Measurements from ENCODE around the gene SH2D4B.

SH2D4B gene

GRCh38 chr10:80515941-80516340 is 21.8 kb upstream of the SH2D4B start:
- no peak for ATAC-seq
- TF ChIP-seq ARNTL (CRISPR knock-in tag; IDR thresholded peaks at IDR 0.05; ENCODE audit: borderline replicate concordance, low read depth) (no peak), CREB5 (CRISPR knock-in tag; IDR thresholded peaks at IDR 0.05; ENCODE audit: low read depth) (no peak), TOX (CRISPR knock-in tag; IDR thresholded peaks at IDR 0.05; ENCODE audit: borderline replicate concordance) (no peak), ZFP3 (CRISPR knock-in tag; IDR thresholded peaks at IDR 0.05) (no peak), SNAI2 (CRISPR knock-in tag; IDR thresholded peaks at IDR 0.05) (no peak), ZNF565 (CRISPR knock-in tag; conservative IDR thresholded peaks at IDR 0.05; ENCODE audit: low read depth) (no peak), TSHZ2 (CRISPR knock-in tag; IDR thresholded peaks at IDR 0.05) (no peak), ESRRG (CRISPR knock-in tag; IDR thresholded peaks at IDR 0.05) (no peak), POU6F1 (CRISPR knock-in tag; IDR thresholded peaks at IDR 0.05; ENCODE audit: borderline replicate concordance, low read depth) (no peak), CSDC2 (CRISPR knock-in tag; IDR thresholded peaks at IDR 0.05) (no peak)

- no peak for TF ChIP-seq TCF4 (CRISPR knock-in tag; IDR thresholded peaks at IDR 0.05; ENCODE audit: borderline replicate concordance)
- TF ChIP-seq OSR1 (CRISPR knock-in tag; IDR thresholded peaks at IDR 0.05), result no peak
- TF ChIP-seq RARB (CRISPR knock-in tag; IDR thresholded peaks at IDR 0.05), result no peak
- no peak for TF ChIP-seq GLIS3 (CRISPR knock-in tag; IDR thresholded peaks at IDR 0.05)
Measured at GRCh38 chr10:80516506-80517075, 21.1 kb upstream of the SH2D4B start.

GRCh38 chr10:80517416-80518142 is 20.1 kb upstream of the SH2D4B start:
- no peak for TF ChIP-seq ZNF8 (CRISPR knock-in tag; IDR thresholded peaks at IDR 0.05)
- ATAC-seq, result no peak

More at GRCh38 chr10:80516506-80517075, 21.1 kb upstream of the SH2D4B start:
- no peak for ATAC-seq

- no peak for ATAC-seq
- no peak for TF ChIP-seq ISL1 (CRISPR knock-in tag; IDR thresholded peaks at IDR 0.05)
- TF ChIP-seq PATZ1 (CRISPR knock-in tag; IDR thresholded peaks at IDR 0.05; ENCODE audit: borderline replicate concordance), result no peak
- no peak for TF ChIP-seq ZNF8 (CRISPR knock-in tag; IDR thresholded peaks at IDR 0.05)
- TF ChIP-seq TSHZ2 (CRISPR knock-in tag; IDR thresholded peaks at IDR 0.05), result no peak
- no peak for TF ChIP-seq ZC3H10 (CRISPR knock-in tag; IDR thresholded peaks at IDR 0.05)
- TF ChIP-seq GLIS3 (CRISPR knock-in tag; IDR thresholded peaks at IDR 0.05), result no peak
- TF ChIP-seq RARB (CRISPR knock-in tag; IDR thresholded peaks at IDR 0.05), result no peak
- no peak for TF ChIP-seq ZNF70 (CRISPR knock-in tag; IDR thresholded peaks at IDR 0.05)
- no peak for TF ChIP-seq TOX (CRISPR knock-in tag; IDR thresholded peaks at IDR 0.05; ENCODE audit: borderline replicate concordance)
- no peak for TF ChIP-seq BACH2 (CRISPR knock-in tag; IDR thresholded peaks at IDR 0.05; ENCODE audit: borderline replicate concordance)
- TF ChIP-seq TCF4 (CRISPR knock-in tag; IDR thresholded peaks at IDR 0.05; ENCODE audit: borderline replicate concordance), result no peak
Measured at GRCh38 chr10:80518143-80518806, 19.4 kb upstream of the SH2D4B start.
